ENCODE measurements around the gene CSH2.
"Not testable (repeated sequence)": the region's sequence is repeated elsewhere in the genome, so short reads cannot be mapped to it uniquely, and the experiment has no call there.

DNA sequence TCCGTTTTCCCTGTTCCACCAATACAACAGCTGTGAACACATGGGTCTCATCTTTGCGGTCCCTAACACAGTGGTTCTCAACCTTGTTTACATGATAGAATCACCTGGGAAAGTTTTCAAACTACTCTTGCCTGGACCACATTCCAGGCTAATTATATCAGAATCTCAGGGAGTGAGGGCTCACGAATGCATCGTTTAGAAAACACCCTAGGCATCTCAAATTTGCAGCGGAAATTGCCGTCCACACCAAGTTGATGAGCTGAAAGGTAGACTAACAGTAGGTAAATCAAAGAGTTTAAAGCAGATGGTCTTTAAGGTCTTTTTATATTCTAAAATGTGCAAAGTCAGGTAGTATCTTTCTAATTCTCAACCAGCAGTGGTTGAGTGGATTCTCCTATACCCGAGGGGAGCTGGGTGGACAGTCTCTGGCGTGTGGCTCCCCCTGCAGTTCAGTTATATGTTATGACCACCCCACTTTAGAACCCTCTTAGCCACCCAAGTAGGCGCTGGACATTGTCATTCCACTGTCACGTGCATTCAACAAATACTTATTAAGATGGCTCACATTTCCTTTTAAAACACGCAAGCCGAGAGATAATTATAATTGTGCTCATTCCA is 33.8 kb upstream of the CSH2 start:
- not testable (repeated sequence) for TF ChIP-seq TAF1 (IDR thresholded peaks at IDR 0.05; ENCODE audit: low read depth); YY1 (IDR thresholded peaks at IDR 0.05; ENCODE audit: low read depth); EP300 (IDR thresholded peaks at IDR 0.05; ENCODE audit: borderline replicate concordance); CEBPB (IDR thresholded peaks at IDR 0.05)
- TF ChIP-seq, protein P1, sequence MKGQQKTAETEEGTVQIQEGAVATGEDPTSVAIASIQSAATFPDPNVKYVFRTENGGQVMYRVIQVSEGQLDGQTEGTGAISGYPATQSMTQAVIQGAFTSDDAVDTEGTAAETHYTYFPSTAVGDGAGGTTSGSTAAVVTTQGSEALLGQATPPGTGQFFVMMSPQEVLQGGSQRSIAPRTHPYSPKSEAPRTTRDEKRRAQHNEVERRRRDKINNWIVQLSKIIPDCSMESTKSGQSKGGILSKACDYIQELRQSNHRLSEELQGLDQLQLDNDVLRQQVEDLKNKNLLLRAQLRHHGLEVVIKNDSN (IDR thresholded peaks at IDR 0.05), result not testable (repeated sequence)
